Measurements from ENCODE around the gene IL1RAP.

IL1RAP gene

DNA sequence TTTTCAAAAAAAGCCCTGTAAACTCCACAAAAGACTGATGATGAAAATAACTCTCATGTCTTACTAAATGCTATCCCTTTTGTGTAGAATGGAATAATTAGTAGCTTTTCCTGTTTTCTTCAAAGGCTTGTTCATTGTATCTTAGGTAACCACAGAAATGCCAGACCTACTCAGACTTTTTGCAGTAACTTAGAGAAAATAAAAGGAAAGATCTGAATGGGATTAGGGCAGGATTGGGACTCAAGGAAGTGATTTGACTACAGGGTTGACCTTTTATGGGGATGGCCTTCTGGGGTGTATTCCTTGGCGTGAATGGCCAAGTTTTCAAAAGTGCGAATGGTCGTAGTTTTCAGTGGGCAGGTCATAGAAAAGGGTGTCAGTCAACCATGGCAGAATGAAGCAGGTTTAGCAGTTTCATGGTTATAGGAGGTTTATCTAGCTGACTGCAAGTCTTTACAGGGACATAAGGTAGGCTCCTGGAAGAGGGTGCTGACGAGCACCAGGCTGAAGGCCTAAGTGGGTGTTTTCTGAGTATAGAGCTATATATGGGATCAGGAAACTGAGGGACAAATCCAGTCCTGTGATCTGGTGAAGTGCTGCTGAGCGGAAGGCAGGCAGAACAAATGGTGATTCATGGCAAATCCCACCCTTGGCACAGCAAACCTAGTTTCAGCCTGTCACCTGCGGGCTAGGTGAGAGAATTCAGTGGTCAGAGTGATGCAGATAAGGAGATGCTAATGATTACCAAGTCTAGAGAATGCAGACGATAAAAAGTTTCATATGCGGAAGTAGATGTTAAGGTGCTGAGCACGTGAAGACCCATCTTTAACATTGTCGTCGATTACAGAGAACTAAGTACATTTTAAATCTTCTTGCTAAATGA, 46.4 kb downstream of the IL1RAP start:
- no peak for TF ChIP-seq POLR2A (IDR thresholded peaks at IDR 0.05; ENCODE audit: low read depth, low read length)
- DNase-seq (ENCODE audit: insufficient read length, low spot score) (no peak), FAIRE-seq (peak; percentile 11)

GRCh38 chr3:190562866-190563510, 49.1 kb downstream of the IL1RAP start:
- TF ChIP-seq POLR2A (IDR thresholded peaks at IDR 0.05; ENCODE audit: low read depth, low read length): no peak
- peak; percentile 64 for FAIRE-seq
- DNase-seq (ENCODE audit: insufficient read length, low spot score): no peak

DNA sequence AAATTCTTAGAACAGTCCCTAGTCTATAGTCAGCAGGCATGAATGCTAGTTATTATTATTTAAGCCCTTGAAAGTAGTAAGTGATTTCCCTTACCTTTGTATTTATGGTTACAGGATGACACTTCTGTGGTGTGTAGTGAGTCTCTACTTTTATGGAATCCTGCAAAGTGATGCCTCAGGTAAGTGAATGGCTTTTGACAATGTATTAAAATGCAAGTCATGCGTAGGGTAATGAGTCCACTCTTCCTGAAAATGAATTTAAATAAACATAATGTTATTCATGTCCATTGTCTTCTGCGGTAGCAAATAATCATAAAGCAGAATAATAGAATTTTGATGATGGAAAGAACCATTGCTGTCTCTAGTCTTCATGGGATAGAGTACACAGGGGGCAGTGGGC, 50.3 kb downstream of the IL1RAP start:
- FAIRE-seq: no peak

GRCh38 chr3:190566043-190566933, 52.4 kb downstream of the IL1RAP start:
- peak; percentile 76 for DNase-seq (ENCODE audit: insufficient read length, low spot score)
- TF ChIP-seq POLR2A (IDR thresholded peaks at IDR 0.05; ENCODE audit: low read depth, low read length): no peak
- peak; percentile 100 for FAIRE-seq

More for the DNA sequence above, 50.3 kb downstream of the IL1RAP start:
- no peak for TF ChIP-seq POLR2A (IDR thresholded peaks at IDR 0.05; ENCODE audit: low read depth, low read length)
- DNase-seq (ENCODE audit: insufficient read length, low spot score): no peak

DNA sequence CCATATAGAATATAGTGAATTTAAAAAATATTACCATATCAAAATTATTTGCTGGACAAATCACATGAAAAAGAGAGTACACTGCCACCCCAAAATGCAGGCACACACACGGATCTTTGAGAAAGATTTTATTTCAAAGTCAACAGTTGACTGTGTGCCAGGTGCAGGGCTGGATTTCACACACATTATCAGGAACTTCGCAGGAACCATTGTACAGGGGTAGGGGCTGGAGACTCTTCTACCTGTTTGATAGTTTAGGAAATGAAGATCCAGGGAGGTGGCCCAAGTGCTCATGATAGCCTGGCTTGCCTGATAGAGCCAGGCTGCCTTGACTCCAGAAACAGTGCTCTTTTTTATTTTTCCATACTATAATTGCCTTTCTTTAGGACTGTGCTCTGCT, 54.2 kb downstream of the IL1RAP start:
- TF ChIP-seq POLR2A (IDR thresholded peaks at IDR 0.05; ENCODE audit: low read depth, low read length): no peak
- no peak for DNase-seq (ENCODE audit: insufficient read length, low spot score)
- FAIRE-seq: no peak

- no peak for DNase-seq (ENCODE audit: insufficient read length, low spot score)
- FAIRE-seq: peak; percentile 15
- no peak for TF ChIP-seq POLR2A (IDR thresholded peaks at IDR 0.05; ENCODE audit: low read depth, low read length)
Observed at GRCh38 chr3:190574473-190574872, 60.6 kb downstream of the IL1RAP start.

- no peak for TF ChIP-seq POLR2A (IDR thresholded peaks at IDR 0.05; ENCODE audit: low read depth, low read length)
- FAIRE-seq: no peak
Observed at GRCh38 chr3:190575437-190576185, 61.7 kb downstream of the IL1RAP start.

DNA sequence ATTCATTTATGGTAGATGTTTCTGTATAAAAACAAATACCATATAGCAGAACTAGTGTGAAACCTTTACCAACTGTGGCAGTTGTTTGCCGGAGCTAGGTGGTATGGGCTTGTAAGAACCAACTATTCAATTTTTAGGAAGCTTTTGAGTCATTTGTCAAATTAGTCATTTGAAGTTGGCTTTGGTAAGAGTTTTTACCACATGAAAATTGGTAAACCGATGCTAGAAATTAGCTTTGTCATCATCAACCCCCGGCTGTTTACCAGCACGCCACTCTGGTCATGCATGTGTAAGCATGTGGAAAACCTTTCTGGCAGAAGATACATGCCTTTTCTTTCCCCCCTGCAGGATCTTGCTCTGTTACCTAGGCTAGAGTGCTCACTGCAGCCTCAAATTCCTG, 63.3 kb downstream of the IL1RAP start:
- FAIRE-seq (no peak), DNase-seq (ENCODE audit: insufficient read length, low spot score) (no peak)
- no peak for TF ChIP-seq POLR2A (IDR thresholded peaks at IDR 0.05; ENCODE audit: low read depth, low read length)

More at GRCh38 chr3:190575437-190576185, 61.7 kb downstream of the IL1RAP start:
- no peak for DNase-seq (ENCODE audit: insufficient read length, low spot score)

DNA sequence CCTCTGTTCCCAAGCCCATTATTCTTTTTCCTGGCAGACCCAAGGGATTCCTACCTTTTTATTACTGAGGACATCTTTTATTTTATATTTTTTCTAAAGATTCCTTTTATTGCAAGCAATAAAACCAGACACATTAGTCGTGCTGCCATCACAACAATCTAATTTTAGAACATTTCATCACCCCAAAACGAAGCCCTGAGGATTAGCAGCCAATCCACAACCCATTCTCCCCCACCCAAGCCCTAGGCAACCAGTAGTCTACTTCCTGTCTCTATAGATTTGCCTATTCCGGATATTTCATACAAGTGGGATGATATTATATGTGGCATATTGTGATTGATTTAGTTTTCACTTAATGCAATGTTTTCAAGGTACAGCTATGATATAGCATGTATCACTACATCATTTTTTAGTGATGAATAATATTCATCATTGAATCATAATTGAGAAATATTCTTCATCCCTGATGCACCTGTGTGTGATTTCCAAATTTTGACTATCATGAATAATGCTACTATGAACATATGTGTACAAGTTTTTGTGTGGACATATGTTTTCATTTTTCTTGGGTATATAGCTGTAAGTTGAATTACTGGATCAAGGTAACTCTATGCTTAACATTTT, 65.7 kb downstream of the IL1RAP start:
- DNase-seq (ENCODE audit: insufficient read length, low spot score) (no peak), FAIRE-seq (no peak)
- no peak for TF ChIP-seq POLR2A (IDR thresholded peaks at IDR 0.05; ENCODE audit: low read depth, low read length)

DNA sequence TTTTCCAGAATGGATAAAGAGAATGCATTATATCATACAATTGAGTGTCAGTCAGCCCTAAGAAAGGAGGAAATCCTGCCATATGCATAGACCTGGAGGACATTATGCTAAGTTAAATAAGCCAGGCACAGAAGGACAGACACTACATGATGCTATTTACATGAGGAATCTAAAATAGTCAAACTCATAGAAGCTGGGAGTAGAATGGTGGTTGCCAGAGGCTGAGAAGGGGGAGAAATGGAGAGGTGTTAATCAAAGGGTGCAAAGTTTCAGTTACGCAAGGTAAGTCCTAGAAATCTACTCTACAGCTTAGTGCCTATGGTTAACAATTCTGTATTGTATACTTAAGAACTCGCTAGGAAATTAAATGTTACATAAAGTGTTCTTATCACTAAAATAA, 66.5 kb downstream of the IL1RAP start:
- no peak for TF ChIP-seq POLR2A (IDR thresholded peaks at IDR 0.05; ENCODE audit: low read depth, low read length)
- FAIRE-seq: no peak
- no peak for DNase-seq (ENCODE audit: insufficient read length, low spot score)

- no peak for TF ChIP-seq POLR2A (IDR thresholded peaks at IDR 0.05; ENCODE audit: low read depth, low read length)
- FAIRE-seq (peak; percentile 87), DNase-seq (ENCODE audit: insufficient read length, low spot score) (no peak)
Observed at GRCh38 chr3:190581041-190581541, 67.2 kb downstream of the IL1RAP start.

DNA sequence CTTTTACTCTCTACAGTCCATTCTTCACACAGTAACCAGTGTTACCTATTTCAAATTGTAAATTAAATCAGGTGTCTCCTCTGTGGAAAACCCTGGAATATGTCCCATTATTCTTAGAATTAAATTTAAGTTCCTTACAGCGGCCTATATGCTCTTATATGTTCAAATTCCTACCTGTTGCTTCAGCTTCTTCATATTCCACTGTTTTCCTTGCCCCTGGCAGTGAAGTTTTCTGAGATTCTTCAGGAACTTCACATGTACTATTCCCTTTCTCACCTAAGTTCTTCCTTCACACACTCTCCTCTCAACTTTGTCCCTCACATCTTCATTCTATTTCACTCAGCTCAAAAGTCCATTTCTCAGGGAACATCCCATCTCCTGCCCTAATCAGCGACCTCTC, 68.8 kb downstream of the IL1RAP start:
- FAIRE-seq (no peak), DNase-seq (ENCODE audit: insufficient read length, low spot score) (no peak)
- no peak for TF ChIP-seq POLR2A (IDR thresholded peaks at IDR 0.05; ENCODE audit: low read depth, low read length)

Measured in H54 (cell line).